ENCODE results near the gene CCND2.

CCND2 gene

DNA sequence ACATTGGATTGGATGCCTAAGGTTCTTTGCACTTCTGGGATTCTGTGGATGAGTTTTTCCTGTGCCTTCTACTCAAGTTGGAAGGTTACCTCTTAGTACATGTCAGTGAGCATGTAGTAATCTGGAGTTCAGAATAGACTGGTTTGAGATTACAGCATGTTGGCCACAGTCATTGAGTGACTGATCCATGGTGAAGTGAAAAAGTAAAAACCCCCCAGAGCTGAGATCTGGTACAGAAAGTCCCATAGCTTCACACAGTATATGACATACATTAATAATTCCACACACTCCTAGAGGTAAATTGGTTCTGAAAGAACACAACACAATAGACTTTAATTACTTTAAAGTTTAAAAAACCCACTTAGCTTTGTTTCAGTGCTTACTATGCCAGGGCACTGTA is 11.9 kb upstream of the CCND2 start:
- H3K9me3 ChIP-seq (ENCODE audit: insufficient read depth, low read depth, low read length) = no peaks in the 10 kb centered on the region
- no peak overlapping the region for H2BK5ac ChIP-seq (ENCODE audit: low read depth, low read length, poor library complexity)
- H3K4me3 ChIP-seq (ENCODE audit: low read depth, low read length) = no peak overlapping the region
- H3K36me3 ChIP-seq (ENCODE audit: control insufficient read depth in 1 of 2, insufficient read depth in 2 of 2, low read length in 2 of 2) = no peaks in the 10 kb centered on the region
- no peak overlapping the region for H2AFZ ChIP-seq (ENCODE audit: insufficient read depth, low read length, poor library complexity)
- H3K27ac ChIP-seq (ENCODE audit: low read depth, low read length) = no peak overlapping the region
- H3K4me2 ChIP-seq (ENCODE audit: low read length) = no peak overlapping the region
- H3K27me3 ChIP-seq (ENCODE audit: insufficient read depth, low read length) = no peaks in the 10 kb centered on the region
- H4K91ac ChIP-seq (ENCODE audit: low read depth, low read length) = no peak overlapping the region
- no peak overlapping the region for H3K23ac ChIP-seq (ENCODE audit: low read length)
- no peaks in the 10 kb centered on the region for H3K79me2 ChIP-seq (ENCODE audit: control insufficient read depth, insufficient read depth, low read length, poor library complexity)
- no peak overlapping the region for H3K18ac ChIP-seq (ENCODE audit: low read length)
- no peak overlapping the region for H2BK120ac ChIP-seq (ENCODE audit: insufficient read depth, low read length, poor library complexity)
- H2AK5ac ChIP-seq (ENCODE audit: low read length) = no peak overlapping the region
- H4K8ac ChIP-seq (ENCODE audit: low read depth, low read length) = no peak overlapping the region
- H3K79me1 ChIP-seq (ENCODE audit: low read length) = no peaks in the 10 kb centered on the region
- H4K12ac ChIP-seq (ENCODE audit: low read depth, low read length) = no peak overlapping the region
- no peak for DNase-seq
- no peak overlapping the region for H3K9ac ChIP-seq (ENCODE audit: low read length)
- H3K4ac ChIP-seq (ENCODE audit: low read depth, low read length) = no peak overlapping the region
- no peaks in the 10 kb centered on the region for H3K4me1 ChIP-seq (ENCODE audit: control insufficient read depth in 1 of 2, insufficient read depth in 2 of 2, low read length in 2 of 2)
- H2BK12ac ChIP-seq (ENCODE audit: low read length) = no peak overlapping the region
- no peak overlapping the region for H3K14ac ChIP-seq (ENCODE audit: low read length)

DNA sequence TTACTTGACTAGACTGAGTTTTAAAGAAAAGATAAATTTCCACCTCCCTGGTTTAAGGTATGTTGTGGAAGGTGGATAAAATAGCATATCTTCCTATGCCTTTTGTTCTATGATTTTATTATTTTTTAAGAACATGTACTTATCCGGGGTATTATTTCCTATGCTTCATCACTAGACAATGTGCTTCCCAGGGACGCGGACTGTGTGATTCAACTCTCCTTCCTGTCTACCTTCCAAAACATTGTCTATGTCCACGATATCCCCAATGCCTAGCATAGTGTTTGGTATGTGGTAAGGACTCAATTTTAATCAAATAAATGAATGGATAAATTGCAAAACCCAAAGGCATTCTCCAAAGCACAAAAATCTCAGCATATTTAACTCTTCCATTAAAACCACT is 8.3 kb upstream of the CCND2 start:
- WGBS (ENCODE audit: extremely low coverage, insufficient coverage, insufficient read length) = no CpG with 5 or more reads among the region's 4 CpGs
- H3K27ac ChIP-seq (ENCODE audit: low read depth, low read length) = no peak overlapping the region
- H2BK12ac ChIP-seq (ENCODE audit: low read length) = no peak overlapping the region
- no peak overlapping the region for H2AK5ac ChIP-seq (ENCODE audit: low read length)
- H3K79me1 ChIP-seq (ENCODE audit: low read length) = no peaks in the 10 kb centered on the region
- H3K18ac ChIP-seq (ENCODE audit: low read length) = no peak overlapping the region
- no peak overlapping the region for H4K12ac ChIP-seq (ENCODE audit: low read depth, low read length)
- H2BK5ac ChIP-seq (ENCODE audit: low read depth, low read length, poor library complexity) = no peak overlapping the region
- no peaks in the 10 kb centered on the region for H3K79me2 ChIP-seq (ENCODE audit: control insufficient read depth, insufficient read depth, low read length, poor library complexity)
- H3K9ac ChIP-seq (ENCODE audit: low read length) = no peak overlapping the region
- peaks cover 14% of the 10 kb centered on the region for H3K27me3 ChIP-seq (ENCODE audit: insufficient read depth, low read length)
- H3K4me2 ChIP-seq (ENCODE audit: low read length) = no peak overlapping the region
- H3K4me1 ChIP-seq (ENCODE audit: control insufficient read depth in 1 of 2, insufficient read depth in 2 of 2, low read length in 2 of 2) = peaks cover 9 to 11% of the 10 kb centered on the region in 2 experiments
- no peak overlapping the region for H4K91ac ChIP-seq (ENCODE audit: low read depth, low read length)
- no peaks in the 10 kb centered on the region for H3K36me3 ChIP-seq (ENCODE audit: control insufficient read depth in 1 of 2, insufficient read depth in 2 of 2, low read length in 2 of 2)
- no peak overlapping the region for H3K14ac ChIP-seq (ENCODE audit: low read length)
- no peak for DNase-seq
- no peaks in the 10 kb centered on the region for H3K9me3 ChIP-seq (ENCODE audit: insufficient read depth, low read depth, low read length)
- no peak overlapping the region for H3K4ac ChIP-seq (ENCODE audit: low read depth, low read length)
- no peak overlapping the region for H4K8ac ChIP-seq (ENCODE audit: low read depth, low read length)
- no peak overlapping the region for H2AFZ ChIP-seq (ENCODE audit: insufficient read depth, low read length, poor library complexity)
- no peak overlapping the region for H3K4me3 ChIP-seq (ENCODE audit: low read depth, low read length)
- H2BK120ac ChIP-seq (ENCODE audit: insufficient read depth, low read length, poor library complexity) = no peak overlapping the region
- no peak overlapping the region for H3K23ac ChIP-seq (ENCODE audit: low read length)

DNA sequence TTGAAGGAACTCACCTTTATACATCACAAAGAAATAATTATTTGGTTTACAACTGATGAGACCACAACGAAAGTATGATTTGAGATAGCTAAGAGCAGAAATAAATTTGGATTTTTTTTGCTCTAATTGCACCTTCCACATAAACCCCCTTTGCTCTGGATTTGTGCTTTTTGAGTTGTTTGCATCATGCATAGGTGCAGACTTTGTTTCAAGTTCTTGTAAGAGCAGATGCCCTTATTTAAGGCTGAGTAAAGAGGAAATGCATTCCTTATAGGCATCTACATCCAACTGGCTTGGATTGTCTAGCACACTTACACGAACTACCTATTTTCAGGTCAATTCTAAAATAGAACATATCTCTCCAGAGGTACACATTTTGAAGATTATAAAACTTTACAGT is 6.6 kb upstream of the CCND2 start:
- WGBS (ENCODE audit: extremely low coverage, insufficient coverage, insufficient read length) = no CpG with 5 or more reads among the region's 2 CpGs
- H2AFZ ChIP-seq (ENCODE audit: insufficient read depth, low read length, poor library complexity) = no peak overlapping the region
- H3K14ac ChIP-seq (ENCODE audit: low read length) = no peak overlapping the region
- H4K12ac ChIP-seq (ENCODE audit: low read depth, low read length) = no peak overlapping the region
- no peak overlapping the region for H3K27ac ChIP-seq (ENCODE audit: low read depth, low read length)
- no peak for DNase-seq
- H3K4me1 ChIP-seq (ENCODE audit: control insufficient read depth in 1 of 2, insufficient read depth in 2 of 2, low read length in 2 of 2) = peaks cover 14 to 18% of the 10 kb centered on the region in 2 experiments
- H3K4me2 ChIP-seq (ENCODE audit: low read length) = no peak overlapping the region
- no peak overlapping the region for H3K4me3 ChIP-seq (ENCODE audit: low read depth, low read length)
- H2AK5ac ChIP-seq (ENCODE audit: low read length) = no peak overlapping the region
- H3K9me3 ChIP-seq (ENCODE audit: insufficient read depth, low read depth, low read length) = peaks cover 1% of the 10 kb centered on the region
- H4K8ac ChIP-seq (ENCODE audit: low read depth, low read length) = no peak overlapping the region
- H2BK120ac ChIP-seq (ENCODE audit: insufficient read depth, low read length, poor library complexity) = no peak overlapping the region
- H3K18ac ChIP-seq (ENCODE audit: low read length) = no peak overlapping the region
- H3K9ac ChIP-seq (ENCODE audit: low read length) = no peak overlapping the region
- H3K36me3 ChIP-seq (ENCODE audit: control insufficient read depth in 1 of 2, insufficient read depth in 2 of 2, low read length in 2 of 2) = no peaks in the 10 kb centered on the region
- peaks cover 22% of the 10 kb centered on the region for H3K27me3 ChIP-seq (ENCODE audit: insufficient read depth, low read length)
- H3K23ac ChIP-seq (ENCODE audit: low read length) = no peak overlapping the region
- no peak overlapping the region for H2BK5ac ChIP-seq (ENCODE audit: low read depth, low read length, poor library complexity)
- H3K79me2 ChIP-seq (ENCODE audit: control insufficient read depth, insufficient read depth, low read length, poor library complexity) = no peaks in the 10 kb centered on the region
- H3K79me1 ChIP-seq (ENCODE audit: low read length) = peaks cover 10% of the 10 kb centered on the region
- H3K4ac ChIP-seq (ENCODE audit: low read depth, low read length) = no peak overlapping the region
- no peak overlapping the region for H4K91ac ChIP-seq (ENCODE audit: low read depth, low read length)
- H2BK12ac ChIP-seq (ENCODE audit: low read length) = no peak overlapping the region

DNA sequence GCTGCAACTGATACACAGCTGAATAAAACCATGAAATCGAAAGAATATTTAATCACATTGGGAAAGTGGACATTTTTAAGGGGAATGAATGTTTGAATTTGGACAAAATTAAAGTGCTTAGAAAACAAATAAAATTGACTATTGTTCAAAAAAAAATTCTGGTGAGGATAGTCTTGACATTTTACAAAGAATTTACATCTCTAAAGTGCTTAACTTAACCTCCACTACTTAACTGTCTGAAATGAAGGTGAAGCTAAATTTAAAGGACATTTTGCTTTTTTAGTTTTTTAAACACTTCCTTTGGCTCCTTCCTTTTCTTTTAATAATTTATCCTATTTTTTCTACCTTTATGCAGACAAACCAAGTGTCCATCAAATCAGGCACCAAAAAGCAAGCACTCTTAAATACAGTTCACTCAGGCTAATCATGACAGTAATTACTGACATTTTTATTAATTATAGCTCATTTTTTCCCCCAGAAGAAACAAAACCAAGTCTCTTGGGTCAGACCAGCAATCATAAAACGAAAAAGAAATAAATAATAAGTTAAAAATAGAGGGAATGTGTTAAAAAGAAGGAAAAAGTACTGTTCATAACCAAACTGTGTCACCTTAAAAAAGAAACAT is 5.7 kb upstream of the CCND2 start:
- Histone ChIP-seq H4K12ac (ENCODE audit: low read depth, low read length) (no peak overlapping the region), H3K79me2 (ENCODE audit: control insufficient read depth, insufficient read depth, low read length, poor library complexity) (peaks cover 2% of the 10 kb centered on the region), H4K91ac (ENCODE audit: low read depth, low read length) (no peak overlapping the region), H3K23ac (ENCODE audit: low read length) (no peak overlapping the region), H3K4ac (ENCODE audit: low read depth, low read length) (no peak overlapping the region), H3K36me3 (ENCODE audit: control insufficient read depth in 1 of 2, insufficient read depth in 2 of 2, low read length in 2 of 2) (no peaks in the 10 kb centered on the region), H2AFZ (ENCODE audit: insufficient read depth, low read length, poor library complexity) (no peak overlapping the region), H3K9me3 (ENCODE audit: insufficient read depth, low read depth, low read length) (peaks cover 1% of the 10 kb centered on the region), H3K27me3 (ENCODE audit: insufficient read depth, low read length) (peaks cover 25% of the 10 kb centered on the region), H3K18ac (ENCODE audit: low read length) (no peak overlapping the region), H2BK5ac (ENCODE audit: low read depth, low read length, poor library complexity) (no peak overlapping the region), H3K14ac (ENCODE audit: low read length) (no peak overlapping the region), H2BK12ac (ENCODE audit: low read length) (no peak overlapping the region), H3K4me1 (ENCODE audit: control insufficient read depth in 1 of 2, insufficient read depth in 2 of 2, low read length in 2 of 2) (peaks cover 22 to 26% of the 10 kb centered on the region in 2 experiments), H3K4me2 (ENCODE audit: low read length) (no peak overlapping the region), H3K79me1 (ENCODE audit: low read length) (peaks cover 18% of the 10 kb centered on the region), H2AK5ac (ENCODE audit: low read length) (no peak overlapping the region), H2BK120ac (ENCODE audit: insufficient read depth, low read length, poor library complexity) (no peak overlapping the region), H3K9ac (ENCODE audit: low read length) (no peak overlapping the region), H3K4me3 (ENCODE audit: low read depth, low read length) (no peak overlapping the region), H3K27ac (ENCODE audit: low read depth, low read length) (no peak overlapping the region), H4K8ac (ENCODE audit: low read depth, low read length) (no peak overlapping the region)
- DNase-seq = no peak
- no CpG with 5 or more reads among the region's 2 CpGs for WGBS (ENCODE audit: extremely low coverage, insufficient coverage, insufficient read length)

Measured in trophoblast cell (in vitro differentiated cells and primary cell).